A673 (cell line): Measurements from ENCODE around the gene OR10H1. TPM values are rescaled to one million over a fixed set of nuclear protein-coding genes. Genes with fewer than 3 reads are reported as not detected.
"Not testable (repeated sequence)": the region's sequence is repeated elsewhere in the genome, so short reads cannot be mapped to it uniquely, and the experiment has no call there.

Source experiments
- BruUV-seq: library from RNA; stranded (reverse); fragments of 400-500 nt; replicated peaks from 2 replicates; lab custom pipeline; 2021; lab: Mats Ljungman, UMichigan
- CTCF ChIA-PET: fragments of 300-600 bp; sonication (Branson Sonifier 250); formaldehyde crosslinking; loops from one replicate; lab custom pipeline; 2022; ENCODE audit warnings: antibody characterized with exemption; lab: Charles Lee
- POLR2A ChIA-PET: fragments of 300-600 bp; sonication (Branson Sonifier 250); formaldehyde crosslinking; loops from one replicate; lab custom pipeline; 2022; ENCODE audit warnings: antibody characterized with exemption; ENCODE audit not compliant: low non-redundant PET; lab: Charles Lee
- DNase-seq: peaks from one replicate; pipeline ENCODE4 v3.0.0-alpha.2; 2015; ENCODE audit warnings: low spot score
- H3K27ac ChIP-seq: fragments of 200-600 bp; sonication (generic); 2 replicates; pipeline ENCODE4 v1.5.1; 2016; ENCODE audit warnings: mixed run types, low read depth, mild to moderate bottlenecking, mixed read lengths, antibody characterized with exemption, low read length; ENCODE audit not compliant: poor library complexity, severe bottlenecking
- H3K27me3 ChIP-seq: fragments of 200-600 bp; sonication (generic); replicated peaks from 2 replicates; pipeline ENCODE4 v1.6.1; 2017; ENCODE audit warnings: mixed run types, low read depth, mild to moderate bottlenecking, mixed read lengths, antibody characterized with exemption, low read length; ENCODE audit not compliant: insufficient read depth, poor library complexity
- H3K36me3 ChIP-seq: fragments of 200-600 bp; sonication (generic); 2 replicates; pipeline ENCODE4 v1.6.1; 2016; ENCODE audit warnings: mixed run types, mild to moderate bottlenecking, mixed read lengths, antibody characterized with exemption, low read length; ENCODE audit not compliant: insufficient read depth, poor library complexity, severe bottlenecking
- H3K4me1 ChIP-seq: fragments of 200-600 bp; sonication (generic); 2 replicates; pipeline ENCODE4 v1.6.1; 2017; ENCODE audit warnings: mixed run types, mild to moderate bottlenecking, mixed read lengths, antibody characterized with exemption, low read length; ENCODE audit not compliant: insufficient read depth, poor library complexity, severe bottlenecking
- H3K4me3 ChIP-seq: fragments of 200-600 bp; sonication (generic); 2 replicates; pipeline ENCODE4 v1.5.1; 2016; ENCODE audit warnings: low read depth, mixed run types, mild to moderate bottlenecking, mixed read lengths, low read length; ENCODE audit not compliant: poor library complexity, severe bottlenecking
- H3K9me3 ChIP-seq: fragments of 200-600 bp; sonication (generic); 2 replicates; pipeline ENCODE4 v1.6.1; 2016; ENCODE audit warnings: mixed run types, low read depth, mild to moderate bottlenecking, mixed read lengths, antibody characterized with exemption, low read length; ENCODE audit not compliant: poor library complexity, severe bottlenecking
- EZH2 ChIP-seq: fragments of 200-600 bp; sonication (generic); IDR thresholded peaks from 2 replicates; pipeline ENCODE4 v1.6.1; 2017; ENCODE audit warnings: borderline replicate concordance, low read depth, mild to moderate bottlenecking, mixed read lengths, antibody characterized with exemption, low read length; ENCODE audit not compliant: poor library complexity, severe bottlenecking
- intact Hi-C: fragments of 100-400 bp; cut with micrococcal nuclease; formaldehyde crosslinking; loops from one replicate; pipeline ENCODE4 v1.10.0; 2022; ENCODE audit not compliant: unreplicated experiment
- total RNA-seq: library from RNA; stranded (reverse); gene quantifications from 2 replicates; pipeline ENCODE4 v1.2.3, GENCODE V29; 2021
- TF ChIP-seq, protein P1 (sequence below): fragments of 300-800, 200-600 bp; sonication (generic); conservative IDR thresholded peaks from 2 replicates; pipeline ENCODE4 v1.5.1; 2017; ENCODE audit warnings: low read depth, mild to moderate bottlenecking, antibody characterized with exemption, low read length, moderate library complexity, mixed read lengths

The OR10H1 gene
- total RNA-seq, 1 experiment from 2014 or later, result not detected

DNA sequence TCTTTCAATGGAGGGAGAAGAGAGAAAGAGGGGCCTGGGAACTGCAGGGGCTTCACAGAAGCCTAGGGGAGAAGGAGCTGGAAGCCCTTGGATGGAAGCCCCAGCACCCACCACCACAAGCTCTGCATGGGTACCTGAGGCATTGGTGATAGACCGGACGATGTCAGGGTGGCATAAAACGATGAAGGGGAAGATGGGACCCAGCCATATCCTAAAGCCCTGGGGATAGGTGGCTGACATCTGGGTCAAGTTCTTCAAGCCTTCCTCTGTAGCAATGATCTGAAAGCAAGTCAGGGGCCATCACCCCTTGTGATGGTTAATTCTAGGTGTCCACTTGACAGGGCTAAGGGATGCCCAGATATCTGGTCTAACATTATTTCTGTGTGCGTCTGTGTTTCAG, 39.2 kb downstream of the OR10H1 start:
- Histone ChIP-seq H3K4me1 (no peaks in the 10 kb centered on the region), H3K27me3 (no peaks in the 10 kb centered on the region), H3K9me3 (no peaks in the 10 kb centered on the region), H3K27ac (no peak overlapping the region), H3K4me3 (no peak overlapping the region), H3K36me3 (no peaks in the 10 kb centered on the region)
- intact Hi-C loops, result no loop called here
- ChIA-PET POLR2A (no interaction called here), CTCF (no interaction called here)
- no peak for DNase-seq
- TF ChIP-seq, protein P1, sequence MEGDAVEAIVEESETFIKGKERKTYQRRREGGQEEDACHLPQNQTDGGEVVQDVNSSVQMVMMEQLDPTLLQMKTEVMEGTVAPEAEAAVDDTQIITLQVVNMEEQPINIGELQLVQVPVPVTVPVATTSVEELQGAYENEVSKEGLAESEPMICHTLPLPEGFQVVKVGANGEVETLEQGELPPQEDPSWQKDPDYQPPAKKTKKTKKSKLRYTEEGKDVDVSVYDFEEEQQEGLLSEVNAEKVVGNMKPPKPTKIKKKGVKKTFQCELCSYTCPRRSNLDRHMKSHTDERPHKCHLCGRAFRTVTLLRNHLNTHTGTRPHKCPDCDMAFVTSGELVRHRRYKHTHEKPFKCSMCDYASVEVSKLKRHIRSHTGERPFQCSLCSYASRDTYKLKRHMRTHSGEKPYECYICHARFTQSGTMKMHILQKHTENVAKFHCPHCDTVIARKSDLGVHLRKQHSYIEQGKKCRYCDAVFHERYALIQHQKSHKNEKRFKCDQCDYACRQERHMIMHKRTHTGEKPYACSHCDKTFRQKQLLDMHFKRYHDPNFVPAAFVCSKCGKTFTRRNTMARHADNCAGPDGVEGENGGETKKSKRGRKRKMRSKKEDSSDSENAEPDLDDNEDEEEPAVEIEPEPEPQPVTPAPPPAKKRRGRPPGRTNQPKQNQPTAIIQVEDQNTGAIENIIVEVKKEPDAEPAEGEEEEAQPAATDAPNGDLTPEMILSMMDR, result no peak
- TF ChIP-seq EZH2, result no peak
- BruUV-seq, result no TSS peak

DNA sequence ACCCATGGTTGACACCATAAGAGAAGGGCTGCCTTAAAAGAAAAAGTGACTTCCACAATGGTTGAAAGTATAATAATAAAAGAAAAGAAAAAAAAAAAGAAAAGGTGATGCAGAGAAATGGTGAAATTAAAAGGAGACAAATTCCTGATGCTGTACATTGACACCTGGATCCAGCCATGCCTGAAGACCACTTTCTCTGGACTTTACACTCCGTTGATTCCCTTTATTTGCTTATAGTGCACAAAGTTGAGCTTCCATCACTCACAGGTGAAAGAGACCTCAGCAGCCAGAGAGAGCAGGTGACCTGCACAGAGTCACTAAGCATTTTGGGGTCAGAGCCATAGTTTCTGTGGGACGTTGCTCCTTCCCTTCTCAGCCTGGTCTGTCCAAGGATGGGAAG, 40.2 kb downstream of the OR10H1 start:
- H3K27ac ChIP-seq, result no peak overlapping the region
- H3K4me3 ChIP-seq, result no peak overlapping the region
- no peaks in the 10 kb centered on the region for H3K27me3 ChIP-seq
- intact Hi-C loops, result no loop called here
- DNase-seq, result no peak
- TF ChIP-seq EZH2, result no peak
- TF ChIP-seq, protein P1, result no peak
- BruUV-seq, result no TSS peak
- H3K36me3 ChIP-seq, result no peaks in the 10 kb centered on the region
- CTCF ChIA-PET, result no interaction called here
- no peaks in the 10 kb centered on the region for H3K4me1 ChIP-seq
- H3K9me3 ChIP-seq, result no peaks in the 10 kb centered on the region
- POLR2A ChIA-PET, result interaction anchor here (0.6 kb wide), 1 partner anchor 19 kb away, joined by 3 read pairs; no protein-coding TSS in a partner anchor

DNA sequence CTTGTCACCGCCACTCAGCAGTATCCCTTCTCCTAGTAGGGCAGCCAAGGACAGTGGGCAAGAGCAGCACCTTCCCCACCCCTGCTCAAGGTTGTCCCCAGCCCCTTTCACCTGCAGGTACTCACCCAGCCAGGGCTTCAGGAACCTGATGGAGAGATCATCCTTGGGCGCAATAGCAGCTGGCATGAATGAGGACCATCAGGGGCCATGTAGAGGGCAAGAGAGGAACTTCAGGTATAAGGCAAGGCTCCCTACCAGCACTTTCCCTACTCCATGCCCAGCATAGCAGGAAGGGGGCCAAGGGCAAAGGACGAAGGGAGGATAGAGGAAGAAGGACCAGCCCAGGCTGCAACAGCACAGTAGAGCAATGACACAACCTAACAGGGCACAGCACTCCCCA, 41.3 kb downstream of the OR10H1 start:
- H3K4me3 ChIP-seq, BruUV-seq, H3K27me3 ChIP-seq, intact Hi-C loops, H3K4me1 ChIP-seq, H3K9me3 ChIP-seq, POLR2A ChIA-PET, H3K27ac ChIP-seq, DNase-seq, H3K36me3 ChIP-seq, CTCF ChIA-PET: not testable (repeated sequence)

DNA sequence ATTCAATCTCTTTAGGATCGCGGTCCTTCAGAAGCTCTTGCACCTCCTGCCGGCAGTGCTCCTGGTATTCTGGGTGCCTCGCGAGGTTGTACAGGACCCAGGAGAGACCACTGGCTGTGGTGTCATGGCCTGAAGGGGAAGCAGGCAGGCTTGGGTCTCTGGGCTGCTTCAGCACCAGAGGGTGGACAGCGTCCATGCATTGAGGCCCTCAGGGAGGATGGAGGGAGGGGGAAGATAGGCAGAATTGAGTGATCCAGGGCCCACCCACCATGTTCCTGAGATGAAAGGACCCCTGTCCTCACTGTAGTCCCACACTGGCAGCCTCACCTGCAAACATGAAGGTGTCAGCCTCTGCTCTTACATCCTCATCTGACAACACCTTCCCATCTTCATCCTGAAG, 45.9 kb downstream of the OR10H1 start:
- POLR2A ChIA-PET, result no interaction called here
- Histone ChIP-seq H3K27me3 (no peaks in the 10 kb centered on the region), H3K4me1 (no peaks in the 10 kb centered on the region), H3K36me3 (no peaks in the 10 kb centered on the region), H3K9me3 (no peaks in the 10 kb centered on the region), H3K27ac (no peak overlapping the region), H3K4me3 (no peak overlapping the region)
- DNase-seq, result peak; percentile 14
- CTCF ChIA-PET, result no interaction called here
- intact Hi-C loops, result no loop called here
- TF ChIP-seq EZH2, result no peak
- TF ChIP-seq, protein P1, result no peak
- no TSS peak for BruUV-seq
